Activated CD8-positive, alpha-beta T cell treated with anti-CD3 and anti-CD28 coated beads for 36 hours (primary cell): Measurements from ENCODE around the gene PIK3C2G. TPM values are rescaled to one million over a fixed set of nuclear protein-coding genes. Genes with fewer than 3 reads are reported as not detected.

Experiments used
- ATAC-seq: fragments of 200-7000 bp; cut with Tn5 transposase; one replicate; pipeline ENCODE4 v1.10.0; 2021; ENCODE audit warnings: mild to moderate bottlenecking, moderate library complexity
- CTCF ChIA-PET: fragments of 350-600 bp; sonication (Branson Sonifier 250); formaldehyde crosslinking; loops from one replicate; lab custom pipeline; 2021; ENCODE audit warnings: antibody characterized with exemption; lab: Charles Lee
- POLR2A ChIA-PET: fragments of 350-600 bp; sonication (Branson Sonifier 250); formaldehyde crosslinking; loops from one replicate; lab custom pipeline; 2021; ENCODE audit warnings: antibody characterized with exemption; lab: Charles Lee
- DNase-seq: peaks from one replicate; pipeline ENCODE4 v3.0.0-alpha.2; 2020
- H3K27ac Mint-ChIP-seq: one replicate; pipeline ENCODE4 v1.8.0; 2021; ENCODE audit warnings: mild to moderate bottlenecking, mixed read lengths
- H3K27me3 Mint-ChIP-seq: one replicate; pipeline ENCODE4 v1.8.0; 2021; ENCODE audit warnings: mixed read lengths
- H3K36me3 Mint-ChIP-seq: one replicate; pipeline ENCODE4 v1.8.0; 2021; ENCODE audit warnings: low read depth, mixed read lengths
- H3K4me1 Mint-ChIP-seq: one replicate; pipeline ENCODE4 v1.8.0; 2021; ENCODE audit warnings: low read depth, mixed read lengths
- H3K4me3 Mint-ChIP-seq: one replicate; pipeline ENCODE4 v1.8.0; 2021; ENCODE audit warnings: mild to moderate bottlenecking, moderate library complexity, mixed read lengths
- H3K9me3 Mint-ChIP-seq: one replicate; pipeline ENCODE4 v1.8.0; 2021; ENCODE audit warnings: mixed read lengths
- intact Hi-C: fragments of 100-400 bp; cut with micrococcal nuclease; formaldehyde crosslinking; loops from one replicate; pipeline ENCODE4 v1.10.0; 2022
- total RNA-seq, 2 experiments: library from RNA; stranded (reverse); gene quantifications; one replicate each; pipeline ENCODE4 v1.2.3, GENCODE V29; 2021
- TF ChIP-seq, protein P1 (sequence below): fragments of 200-600 bp; IDR thresholded peaks from one replicate; pipeline ENCODE4 v1.8.0; 2022; ENCODE audit warnings: antibody characterized with exemption, mild to moderate bottlenecking

Gene PIK3C2G
- total RNA-seq, 2 experiments from 2014 or later = not detected

DNA sequence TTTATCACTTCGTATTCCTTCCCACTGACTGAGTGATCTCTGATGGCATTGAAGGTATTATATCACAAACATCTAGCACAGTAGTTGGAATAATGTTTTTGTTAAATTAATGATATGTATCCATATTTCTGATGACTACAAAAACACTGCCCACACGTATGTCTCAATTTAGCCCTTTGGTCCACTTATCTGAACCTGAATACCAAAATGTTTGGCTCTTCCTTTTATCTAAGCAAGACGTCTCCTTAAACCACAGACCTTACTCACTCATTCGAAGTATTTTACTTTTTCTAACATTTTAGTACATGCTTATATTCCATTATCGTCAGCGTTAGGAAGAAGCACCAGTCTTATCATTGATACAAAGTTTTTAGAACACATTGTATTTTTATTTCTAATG lies 126.4 kb downstream of the PIK3C2G start:
- no peak overlapping the region for H3K27ac Mint-ChIP-seq
- no peak overlapping the region for H3K4me3 Mint-ChIP-seq
- intact Hi-C loops = no loop called here
- no peaks in the 10 kb centered on the region for H3K27me3 Mint-ChIP-seq
- H3K4me1 Mint-ChIP-seq = no peaks in the 10 kb centered on the region
- ChIA-PET POLR2A (no interaction called here), CTCF (no interaction called here)
- H3K9me3 Mint-ChIP-seq = peaks cover 8% of the 10 kb centered on the region
- TF ChIP-seq, protein P1, sequence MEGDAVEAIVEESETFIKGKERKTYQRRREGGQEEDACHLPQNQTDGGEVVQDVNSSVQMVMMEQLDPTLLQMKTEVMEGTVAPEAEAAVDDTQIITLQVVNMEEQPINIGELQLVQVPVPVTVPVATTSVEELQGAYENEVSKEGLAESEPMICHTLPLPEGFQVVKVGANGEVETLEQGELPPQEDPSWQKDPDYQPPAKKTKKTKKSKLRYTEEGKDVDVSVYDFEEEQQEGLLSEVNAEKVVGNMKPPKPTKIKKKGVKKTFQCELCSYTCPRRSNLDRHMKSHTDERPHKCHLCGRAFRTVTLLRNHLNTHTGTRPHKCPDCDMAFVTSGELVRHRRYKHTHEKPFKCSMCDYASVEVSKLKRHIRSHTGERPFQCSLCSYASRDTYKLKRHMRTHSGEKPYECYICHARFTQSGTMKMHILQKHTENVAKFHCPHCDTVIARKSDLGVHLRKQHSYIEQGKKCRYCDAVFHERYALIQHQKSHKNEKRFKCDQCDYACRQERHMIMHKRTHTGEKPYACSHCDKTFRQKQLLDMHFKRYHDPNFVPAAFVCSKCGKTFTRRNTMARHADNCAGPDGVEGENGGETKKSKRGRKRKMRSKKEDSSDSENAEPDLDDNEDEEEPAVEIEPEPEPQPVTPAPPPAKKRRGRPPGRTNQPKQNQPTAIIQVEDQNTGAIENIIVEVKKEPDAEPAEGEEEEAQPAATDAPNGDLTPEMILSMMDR = no peak
- no peaks in the 10 kb centered on the region for H3K36me3 Mint-ChIP-seq
- no peak for ATAC-seq
- DNase-seq = no peak

DNA sequence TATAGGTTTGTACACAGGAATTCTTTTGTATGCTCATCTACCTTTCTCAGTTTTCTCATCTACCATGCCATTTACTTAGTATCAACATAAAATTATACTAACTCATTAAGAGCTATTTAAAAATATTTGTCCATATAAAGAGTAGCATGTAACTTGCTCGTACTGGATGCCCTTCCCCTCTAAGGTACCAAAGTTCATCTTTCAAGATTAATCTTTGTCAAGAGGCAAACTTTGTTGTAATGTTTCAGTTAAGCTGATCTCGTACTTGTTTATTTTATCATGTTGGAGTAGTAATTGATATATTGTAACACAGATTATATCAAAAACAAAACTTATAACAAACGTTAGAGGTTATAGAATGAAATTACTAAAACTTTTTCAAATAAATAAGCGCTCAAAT lies 128.5 kb downstream of the PIK3C2G start:
- TF ChIP-seq, protein P1 = no peak
- Mint-ChIP-seq H3K27ac (no peak overlapping the region), H3K4me3 (no peak overlapping the region), H3K9me3 (peaks cover 6% of the 10 kb centered on the region), H3K36me3 (no peaks in the 10 kb centered on the region), H3K27me3 (no peaks in the 10 kb centered on the region), H3K4me1 (no peaks in the 10 kb centered on the region)
- intact Hi-C loops = no loop called here
- no peak for ATAC-seq
- ChIA-PET CTCF (no interaction called here), POLR2A (interaction anchor here (0.6 kb wide), 1 partner anchor 1662 kb away, joined by 5 read pairs; no protein-coding TSS in a partner anchor)
- DNase-seq = no peak

DNA sequence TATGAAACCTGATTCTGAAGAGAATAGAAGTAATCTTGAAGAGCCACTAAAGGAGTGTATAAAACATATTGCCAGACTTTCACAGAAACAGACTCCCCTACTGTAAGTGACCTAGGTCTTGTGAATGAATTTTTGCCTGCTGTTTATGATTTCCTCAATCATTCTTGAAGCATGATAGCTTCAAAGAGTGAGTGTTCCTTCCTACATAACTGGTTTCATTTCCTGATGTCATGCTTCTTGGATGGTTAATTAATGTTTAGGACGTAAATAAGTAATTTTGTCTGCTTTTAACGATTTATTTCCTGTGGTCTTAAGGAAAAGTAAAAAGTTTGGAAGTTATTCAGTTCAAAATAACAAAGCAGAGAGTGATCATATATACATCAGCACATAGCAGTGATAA lies 129.8 kb downstream of the PIK3C2G start:
- no peak for DNase-seq
- Mint-ChIP-seq H3K27ac (no peak overlapping the region), H3K9me3 (peaks cover 3% of the 10 kb centered on the region), H3K36me3 (no peaks in the 10 kb centered on the region), H3K27me3 (no peaks in the 10 kb centered on the region), H3K4me1 (no peaks in the 10 kb centered on the region), H3K4me3 (no peak overlapping the region)
- POLR2A ChIA-PET = no interaction called here
- CTCF ChIA-PET = no interaction called here
- intact Hi-C loops = no loop called here
- TF ChIP-seq, protein P1 = no peak
- no peak for ATAC-seq

DNA sequence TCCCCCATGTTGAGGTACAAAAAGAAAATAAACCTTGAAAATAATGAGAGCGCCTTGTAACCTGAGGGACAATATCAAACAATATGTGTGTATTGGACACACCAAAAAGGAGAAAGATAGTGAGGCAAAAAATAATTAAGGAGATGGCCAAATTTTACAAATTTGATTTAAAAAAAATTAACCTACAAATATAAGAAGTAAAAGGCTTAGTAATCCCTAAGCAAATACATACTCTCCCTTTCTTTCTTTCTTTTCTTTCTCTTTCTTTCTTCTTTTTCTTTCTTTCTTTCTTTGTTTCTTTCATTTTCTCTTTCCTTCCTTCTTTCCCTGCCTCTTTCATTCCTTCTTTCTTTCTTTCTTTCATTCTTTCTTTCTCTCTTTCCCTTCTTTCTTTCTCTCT lies 133.4 kb downstream of the PIK3C2G start:
- no peak overlapping the region for H3K4me3 Mint-ChIP-seq
- CTCF ChIA-PET = no interaction called here
- no peak overlapping the region for H3K27ac Mint-ChIP-seq
- TF ChIP-seq, protein P1 = no peak
- H3K4me1 Mint-ChIP-seq = no peaks in the 10 kb centered on the region
- POLR2A ChIA-PET = no interaction called here
- no peaks in the 10 kb centered on the region for H3K9me3 Mint-ChIP-seq
- ATAC-seq (no peak), DNase-seq (no peak)
- intact Hi-C loops = no loop called here
- H3K36me3 Mint-ChIP-seq = no peaks in the 10 kb centered on the region
- no peaks in the 10 kb centered on the region for H3K27me3 Mint-ChIP-seq

DNA sequence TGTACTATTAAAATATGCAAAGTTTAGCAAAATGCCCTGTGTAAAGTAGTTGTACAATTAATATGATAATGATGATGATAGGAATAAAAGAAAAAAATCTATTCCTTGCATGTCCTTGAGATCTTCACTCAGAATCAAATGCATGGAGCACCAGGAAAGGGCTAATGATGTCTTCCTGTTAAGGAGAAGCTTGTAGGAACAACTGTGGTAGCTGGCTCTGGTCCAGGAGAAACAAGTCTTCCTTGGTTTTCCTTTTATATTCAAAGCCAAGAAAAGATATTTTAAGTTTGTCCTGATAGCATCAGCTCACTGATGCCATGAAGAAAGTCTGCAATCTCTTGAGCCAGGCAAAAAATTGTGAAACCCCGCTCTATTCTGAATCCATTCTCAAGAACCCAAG lies 138.9 kb downstream of the PIK3C2G start:
- no peaks in the 10 kb centered on the region for H3K27me3 Mint-ChIP-seq
- H3K4me1 Mint-ChIP-seq = no peaks in the 10 kb centered on the region
- H3K4me3 Mint-ChIP-seq = no peak overlapping the region
- intact Hi-C loops = no loop called here
- H3K9me3 Mint-ChIP-seq = no peaks in the 10 kb centered on the region
- H3K27ac Mint-ChIP-seq = no peak overlapping the region
- ChIA-PET CTCF (no interaction called here), POLR2A (no interaction called here)
- TF ChIP-seq, protein P1 = no peak
- DNase-seq = no peak
- no peaks in the 10 kb centered on the region for H3K36me3 Mint-ChIP-seq
- ATAC-seq = no peak
